Left cardiac atrium (tissue), 4 donors: ENCODE results near the gene CSAG3. TPM values are rescaled to one million over a fixed set of nuclear protein-coding genes. Genes with fewer than 3 reads are reported as not detected.
"Not testable (repeated sequence)": the region's sequence is repeated elsewhere in the genome, so short reads cannot be mapped to it uniquely, and the experiment has no call there.

Source experiments
- ATAC-seq, 2 donors: fragments of 200-7000 bp; cut with Tn5 transposase; one replicate each; pipeline ENCODE4 v1.9.1; 2020; ENCODE audit warnings: mild to moderate bottlenecking in 2 of 2, moderate library complexity in 2 of 2
- DNase-seq: peaks from one replicate; pipeline ENCODE4 v3.0.0-alpha.2; 2020
- intact Hi-C, 2 donors: fragments of 100-400 bp; cut with DNase I; formaldehyde crosslinking; loops; one replicate each; pipeline versions ENCODE4 v1.14.1 to v1.15.1; 2022 to 2023
- total RNA-seq, 2 donors: library from RNA; stranded (reverse); fragmentation: NEBNext Ultra II Directional; extraction: Animal tissue kit (Norgen Biotek cat#: 25700); gene quantifications; one replicate each; pipeline ENCODE4 v1.2.1, GENCODE V29; 2021
- donor health status: DM: no; HTN: yes; CAD: no.
- donor health status: DM: no; HTN: yes; CAD: no; lungs with severe emphysema.
- donor health status: DM: yes; HTN: yes; CAD: no.
- donor health status: Dilated cardiomyopathy.

The CSAG3 gene
- total RNA-seq, 2 donors from 2014 or later, result not detected

DNA sequence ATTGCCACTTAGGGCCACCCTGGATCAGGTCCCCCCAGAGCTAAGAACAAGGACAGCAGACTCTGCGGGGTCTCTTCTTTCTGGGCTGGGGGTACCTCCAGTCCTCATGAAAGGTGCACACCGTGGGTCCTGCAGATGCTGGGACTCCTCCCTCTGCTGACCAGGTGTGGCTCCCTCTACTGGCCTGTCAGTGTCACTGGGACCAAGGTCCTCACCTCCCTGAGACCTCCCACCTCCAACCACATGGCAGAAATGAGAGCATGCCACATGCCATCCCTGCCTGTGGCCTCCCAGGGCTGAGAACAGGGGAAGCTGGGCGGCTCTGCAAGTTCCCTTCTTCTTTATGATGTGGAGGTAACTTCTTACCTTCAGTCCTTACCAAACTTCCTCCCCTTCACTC lies 28.0 kb downstream of the CSAG3 start:
- intact Hi-C loops, DNase-seq, ATAC-seq: not testable (repeated sequence)

DNA sequence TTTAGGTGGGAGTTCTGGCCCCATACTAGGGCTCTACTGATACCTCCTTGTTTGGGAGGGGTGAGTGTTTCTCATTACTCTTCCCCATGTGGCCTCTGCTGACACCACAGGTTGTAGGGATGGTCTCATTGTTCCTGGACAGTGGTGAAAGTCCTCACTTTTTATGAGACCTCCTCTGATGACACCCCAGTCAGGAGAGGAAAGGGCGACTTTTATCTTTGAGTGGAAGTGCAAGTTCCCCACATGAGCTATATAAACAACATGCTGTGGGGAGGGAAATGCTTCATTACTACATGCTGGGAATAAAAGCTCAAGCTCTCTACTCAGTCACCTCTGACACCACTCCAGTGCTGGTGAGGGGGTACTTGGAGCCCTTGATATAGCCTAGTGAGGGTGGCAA lies 39.9 kb downstream of the CSAG3 start:
- ATAC-seq (no peak), DNase-seq (no peak)
- intact Hi-C loops, result no loop called here

DNA sequence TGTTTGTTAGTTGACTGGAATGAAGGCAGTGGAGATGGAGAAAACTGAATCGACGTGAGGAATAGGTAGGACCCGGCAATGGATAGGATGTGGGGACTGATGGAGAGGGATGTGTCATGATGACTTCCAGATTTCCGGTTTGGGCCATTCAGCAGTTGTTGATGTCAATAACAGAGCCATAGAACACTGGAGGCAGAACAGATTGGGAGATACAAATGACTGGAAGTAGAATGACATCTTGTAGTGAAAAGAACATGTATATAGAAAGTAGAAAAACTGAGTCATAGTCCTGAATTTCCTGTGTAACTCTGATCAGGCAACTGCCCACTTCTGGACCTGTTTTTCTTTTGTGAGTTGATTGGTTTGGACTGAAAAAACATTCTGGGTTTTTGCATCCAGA lies 47.0 kb downstream of the CSAG3 start:
- intact Hi-C loops, result no loop called here
- no peak for ATAC-seq

More for the DNA sequence above, 47.0 kb downstream of the CSAG3 start:
- DNase-seq, result no peak

Other genes starting within 250 kb of the CSAG3 start
- not detected for gene GABRQ, start 121.3 kb upstream of the CSAG3 start, total RNA-seq
- not detected for gene MAGEA3, start 60.4 kb upstream of the CSAG3 start, total RNA-seq
- gene CSAG2, start 49.9 kb upstream of the CSAG3 start, total RNA-seq, result not detected
- not detected for gene MAGEA2B, start 44.6 kb upstream of the CSAG3 start, total RNA-seq
- not detected for gene CSAG1, start 25.5 kb upstream of the CSAG3 start, total RNA-seq
- gene MAGEA12, start 25.5 kb upstream of the CSAG3 start, total RNA-seq, result not detected
- gene MAGEA2, start 5.4 kb upstream of the CSAG3 start, total RNA-seq, result not detected
- gene MAGEA6, start 10.5 kb downstream of the CSAG3 start, total RNA-seq, result not detected
- 10 to 100 TPM; 20.3 to 24.5 TPM for gene CETN2, start 71.5 kb downstream of the CSAG3 start, total RNA-seq
- 10 to 100 TPM; 21.4 to 27.0 TPM for gene NSDHL, start 71.8 kb downstream of the CSAG3 start, total RNA-seq
- gene ZNF185, start 138.8 kb downstream of the CSAG3 start, total RNA-seq, result 1 to 10 TPM; 1.7 to 3.2 TPM
- gene PNMA5, start 234.9 kb downstream of the CSAG3 start, total RNA-seq, result under 1 TPM in 1 of 2 donors, not detected in 1; 0.06 TPM